Endothelial cell (in vitro differentiated cells): ENCODE results near the gene CASP8AP2. TPM values are rescaled to one million over a fixed set of nuclear protein-coding genes. Genes with fewer than 3 reads are reported as not detected.
A peak's percentile ranks its signal among the peaks of the same experiment; 100 is the strongest.
"Not testable (repeated sequence)": the region's sequence is repeated elsewhere in the genome, so short reads cannot be mapped to it uniquely, and the experiment has no call there.

ENCODE experiments used
- DNase-seq: peaks from one replicate; pipeline ENCODE4 v3.0.0; 2021; ENCODE audit warnings: low spot score
- H3K27ac Mint-ChIP-seq: one replicate; pipeline ENCODE4 v1.8.0; 2021; ENCODE audit warnings: mixed read lengths, inconsistent platforms; ENCODE audit not compliant: unreplicated experiment
- H3K27me3 Mint-ChIP-seq: one replicate; pipeline ENCODE4 v1.8.0; 2021; ENCODE audit warnings: mild to moderate bottlenecking, moderate library complexity, mixed read lengths, inconsistent platforms; ENCODE audit not compliant: unreplicated experiment
- H3K36me3 Mint-ChIP-seq: one replicate; pipeline ENCODE4 v1.8.0; 2021; ENCODE audit warnings: mild to moderate bottlenecking, low read depth, mixed read lengths, inconsistent platforms; ENCODE audit not compliant: unreplicated experiment
- H3K4me1 Mint-ChIP-seq: one replicate; pipeline ENCODE4 v1.8.0; 2021; ENCODE audit warnings: mild to moderate bottlenecking, mixed read lengths, inconsistent platforms; ENCODE audit not compliant: unreplicated experiment
- H3K4me3 Mint-ChIP-seq: one replicate; pipeline ENCODE4 v1.8.0; 2021; ENCODE audit warnings: mild to moderate bottlenecking, mixed read lengths, inconsistent platforms; ENCODE audit not compliant: unreplicated experiment
- H3K9me3 Mint-ChIP-seq: one replicate; pipeline ENCODE4 v1.8.0; 2021; ENCODE audit warnings: mixed read lengths, inconsistent platforms; ENCODE audit not compliant: unreplicated experiment
- total RNA-seq: library from RNA; stranded (reverse); fragmentation: NEBNext Ultra II Directional; extraction: Animal tissue kit (Norgen Biotek cat#: 25700); gene quantifications from one replicate; pipeline ENCODE4 v1.2.1, GENCODE V29; 2021; ENCODE audit not compliant: unreplicated experiment
- TF ChIP-seq, protein P1 (sequence below): fragments of 200-600 bp; sonication (generic); IDR thresholded peaks from one replicate; pipeline ENCODE4 v1.5.0; 2021; ENCODE audit warnings: antibody characterized with exemption; ENCODE audit not compliant: unreplicated experiment

CASP8AP2 gene
- total RNA-seq, 1 donor from 2014 or later: 19.2 TPM

DNA sequence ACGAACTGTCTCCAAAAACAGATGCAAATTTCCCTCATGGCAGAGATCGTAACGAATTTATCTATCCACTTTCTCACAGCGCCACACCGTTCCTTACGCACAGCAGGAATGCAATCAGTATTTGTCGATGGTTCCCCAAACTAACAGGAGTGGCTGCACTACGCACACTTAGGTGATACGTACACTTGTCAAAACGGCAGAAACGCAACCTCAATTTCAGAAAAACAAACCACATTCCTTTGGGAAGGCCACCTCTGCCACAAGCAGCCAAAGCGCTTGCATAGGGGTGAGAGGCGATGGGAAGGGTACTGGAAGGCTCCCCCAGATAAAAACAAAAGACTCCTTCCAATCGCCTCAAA, 10.7 kb upstream of the CASP8AP2 start:
- H3K9me3 Mint-ChIP-seq: no peaks in the 10 kb centered on the region
- H3K4me1 Mint-ChIP-seq: peaks cover 35% of the 10 kb centered on the region
- no peak for DNase-seq
- peaks cover 11% of the 10 kb centered on the region for H3K36me3 Mint-ChIP-seq
- H3K27ac Mint-ChIP-seq: peak overlapping the region; percentile 91
- peaks cover 15% of the 10 kb centered on the region for H3K27me3 Mint-ChIP-seq
- TF ChIP-seq, protein P1, sequence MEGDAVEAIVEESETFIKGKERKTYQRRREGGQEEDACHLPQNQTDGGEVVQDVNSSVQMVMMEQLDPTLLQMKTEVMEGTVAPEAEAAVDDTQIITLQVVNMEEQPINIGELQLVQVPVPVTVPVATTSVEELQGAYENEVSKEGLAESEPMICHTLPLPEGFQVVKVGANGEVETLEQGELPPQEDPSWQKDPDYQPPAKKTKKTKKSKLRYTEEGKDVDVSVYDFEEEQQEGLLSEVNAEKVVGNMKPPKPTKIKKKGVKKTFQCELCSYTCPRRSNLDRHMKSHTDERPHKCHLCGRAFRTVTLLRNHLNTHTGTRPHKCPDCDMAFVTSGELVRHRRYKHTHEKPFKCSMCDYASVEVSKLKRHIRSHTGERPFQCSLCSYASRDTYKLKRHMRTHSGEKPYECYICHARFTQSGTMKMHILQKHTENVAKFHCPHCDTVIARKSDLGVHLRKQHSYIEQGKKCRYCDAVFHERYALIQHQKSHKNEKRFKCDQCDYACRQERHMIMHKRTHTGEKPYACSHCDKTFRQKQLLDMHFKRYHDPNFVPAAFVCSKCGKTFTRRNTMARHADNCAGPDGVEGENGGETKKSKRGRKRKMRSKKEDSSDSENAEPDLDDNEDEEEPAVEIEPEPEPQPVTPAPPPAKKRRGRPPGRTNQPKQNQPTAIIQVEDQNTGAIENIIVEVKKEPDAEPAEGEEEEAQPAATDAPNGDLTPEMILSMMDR: no peak
- peak overlapping the region; percentile 95 for H3K4me3 Mint-ChIP-seq

DNA sequence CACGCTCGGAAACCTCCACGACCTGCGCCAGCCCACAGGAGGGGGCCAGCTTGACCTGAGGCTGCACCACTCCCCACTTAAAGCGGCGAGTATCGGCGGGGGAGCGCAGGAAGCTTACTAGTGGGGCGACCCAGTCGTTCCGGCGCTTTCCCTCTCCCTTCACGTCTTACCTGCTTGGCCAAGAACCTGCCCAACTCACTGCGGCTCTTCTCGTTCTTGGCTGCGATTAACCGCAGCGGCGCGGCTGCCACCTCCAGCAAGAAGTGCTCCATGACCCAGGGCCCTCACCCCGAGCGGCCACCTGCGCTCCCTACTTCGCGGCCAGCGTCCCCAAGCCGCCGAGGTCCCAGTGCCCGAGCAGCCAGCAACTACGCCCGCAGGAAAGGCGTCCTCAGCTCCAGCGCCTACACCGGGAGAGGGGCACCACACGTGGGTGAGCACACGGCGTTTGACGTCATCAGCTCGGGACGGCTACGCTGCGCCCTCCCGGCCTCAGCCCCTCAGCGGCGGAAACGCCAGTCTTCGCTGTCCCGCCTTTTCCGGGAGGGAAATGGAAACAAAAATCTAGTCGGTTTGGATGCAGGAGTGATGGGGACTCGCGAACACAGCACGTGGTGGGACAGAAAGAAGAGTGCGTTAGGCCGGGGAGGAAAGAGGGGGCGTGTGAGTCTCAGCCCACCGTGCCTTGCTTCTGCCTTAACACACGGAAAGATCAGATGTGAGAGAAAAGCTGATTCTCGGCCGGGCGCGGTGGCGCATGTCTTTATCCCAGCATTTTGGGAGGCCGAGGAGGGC, 10.1 kb upstream of the CASP8AP2 start, which contains the start of gene MDN1:
Gene MDN1, minus strand, starts transcription at position 459 of the 795 bp plus-strand sequence. Its CDS starts 187 bp downstream, at position 272.
- DNase-seq: peak; percentile 90
- TF ChIP-seq, protein P1: no peak
- H3K27ac Mint-ChIP-seq: peak within 1 kb of the TSS; percentile 98

DNA sequence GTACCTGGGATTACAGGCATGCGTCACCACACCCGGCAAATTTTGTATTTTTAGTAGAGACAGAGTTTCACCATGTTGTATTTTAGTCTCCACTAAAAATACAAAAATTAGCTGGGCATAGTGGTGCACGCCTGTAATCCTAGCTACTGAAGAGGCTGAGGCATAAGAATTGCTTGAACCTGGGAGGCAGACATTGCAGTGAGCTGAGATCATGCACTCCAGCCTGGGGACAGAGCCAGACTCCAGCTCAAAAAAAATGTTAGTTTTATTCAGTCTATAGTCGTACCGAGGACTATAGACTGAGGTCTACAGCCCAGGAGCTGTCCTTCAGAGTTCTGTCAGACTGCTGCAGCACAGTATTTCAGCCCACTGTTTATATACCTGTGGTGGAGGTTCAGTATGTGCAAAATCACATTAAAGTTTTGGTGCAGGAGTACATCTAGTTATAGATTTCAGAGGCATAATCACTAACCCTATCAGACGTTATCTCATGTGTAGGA, 3.6 kb upstream of the CASP8AP2 start:
- no peak for DNase-seq
- Mint-ChIP-seq H3K4me1 (peaks cover 15% of the 10 kb centered on the region), H3K27ac (no peak overlapping the region), H3K27me3 (no peaks in the 10 kb centered on the region), H3K36me3 (peaks cover 7% of the 10 kb centered on the region), H3K9me3 (no peaks in the 10 kb centered on the region), H3K4me3 (no peak overlapping the region)
- TF ChIP-seq, protein P1: no peak

More for the DNA sequence above, 10.1 kb upstream of the CASP8AP2 start, which contains the start of gene MDN1:
- Mint-ChIP-seq H3K9me3 (no peaks in the 10 kb centered on the region), H3K4me1 (peaks cover 31% of the 10 kb centered on the region), H3K27me3 (peaks cover 13% of the 10 kb centered on the region), H3K36me3 (peaks cover 11% of the 10 kb centered on the region), H3K4me3 (peak within 1 kb of the TSS; percentile 95)

DNA sequence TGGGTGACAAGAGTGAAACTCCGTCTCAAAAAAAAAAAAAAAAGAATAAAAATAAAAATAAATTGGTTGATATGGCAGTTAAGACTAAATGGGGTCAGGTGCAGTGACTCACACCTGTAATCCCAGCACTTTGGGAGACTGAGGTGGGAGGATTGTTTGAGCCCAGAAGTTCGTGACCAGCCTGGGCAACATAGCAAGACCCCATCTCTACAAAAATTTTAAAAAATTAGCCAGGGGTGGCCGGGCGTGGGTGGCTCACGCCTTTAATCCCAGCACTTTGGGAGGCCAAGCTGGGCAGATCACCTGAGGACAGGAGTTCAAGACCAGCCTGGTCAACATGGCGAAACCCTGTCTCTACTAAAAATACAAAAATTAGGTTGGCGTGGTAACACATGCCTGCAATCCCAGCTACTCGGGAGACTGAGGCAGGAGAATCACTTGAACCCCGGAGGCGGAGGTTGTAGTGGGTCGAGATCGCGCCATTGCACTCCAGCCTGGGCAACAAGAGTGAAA, 1.1 kb upstream of the CASP8AP2 start:
- H3K4me3 Mint-ChIP-seq: peak overlapping the region; percentile 99
- H3K36me3 Mint-ChIP-seq, H3K27ac Mint-ChIP-seq: not testable (repeated sequence)

DNA sequence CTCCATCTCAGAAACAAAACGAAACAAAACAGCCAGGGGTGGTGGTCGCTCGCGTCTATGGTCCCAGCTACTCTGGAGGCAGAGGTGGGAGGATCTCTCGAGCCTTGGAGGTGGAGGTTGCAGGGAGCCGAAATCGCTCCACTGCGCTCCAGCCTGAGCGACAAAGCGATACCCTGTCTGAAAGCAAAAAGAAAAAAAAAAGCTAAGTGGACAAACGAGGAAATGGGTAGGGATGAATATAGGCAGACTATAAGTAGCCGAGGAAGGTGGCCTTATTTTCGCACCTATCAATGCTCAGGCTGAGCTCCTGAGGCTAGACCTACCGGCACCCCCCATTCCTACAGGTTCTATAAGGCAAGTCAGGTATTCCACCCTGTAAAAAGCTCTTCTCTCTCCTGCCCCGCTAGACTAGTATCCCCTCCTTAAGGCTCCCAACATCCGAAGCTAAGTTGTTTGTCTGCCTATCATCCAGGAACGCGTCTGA, 650 bp upstream of the CASP8AP2 start:
- peak overlapping the region; percentile 99 for H3K4me3 Mint-ChIP-seq
- peaks cover 15% of the 10 kb centered on the region for H3K4me1 Mint-ChIP-seq
- H3K27me3 Mint-ChIP-seq: peaks cover 4% of the 10 kb centered on the region
- no peaks in the 10 kb centered on the region for H3K9me3 Mint-ChIP-seq
- H3K36me3 Mint-ChIP-seq: peaks cover 4% of the 10 kb centered on the region
- TF ChIP-seq, protein P1: no peak
- peak overlapping the region; percentile 89 for H3K27ac Mint-ChIP-seq
- DNase-seq: no peak

More for the DNA sequence above, 1.1 kb upstream of the CASP8AP2 start:
- DNase-seq, H3K27me3 Mint-ChIP-seq, H3K9me3 Mint-ChIP-seq: not testable (repeated sequence)
- peaks cover 15% of the 10 kb centered on the region for H3K4me1 Mint-ChIP-seq
